ENCODE results near the gene ADAMTS3.

- TF ChIP-seq CREB1 (CRISPR knock-in tag; IDR thresholded peaks at IDR 0.05; ENCODE audit: low read depth) (no peak), CTCF (conservative IDR thresholded peaks at IDR 0.05; ENCODE audit: low read depth in 2 of 2) (no peak), POLR2AphosphoS5 (IDR thresholded peaks at IDR 0.05; ENCODE audit: low read depth) (no peak), EZH2 (IDR thresholded peaks at IDR 0.05; ENCODE audit: low read depth, unreplicated experiment) (no peak), JUNB (IDR thresholded peaks at IDR 0.05; ENCODE audit: unreplicated experiment) (no peak), REST (IDR thresholded peaks at IDR 0.05; ENCODE audit: unreplicated experiment) (no peak), EZH2phosphoT487 (IDR thresholded peaks at IDR 0.05; ENCODE audit: unreplicated experiment) (no peak), ZNF331 (CRISPR knock-in tag; IDR thresholded peaks at IDR 0.05; ENCODE audit: low read depth) (no peak), ZNF114 (CRISPR knock-in tag; IDR thresholded peaks at IDR 0.05) (no peak)
Observed at GRCh38 chr4:72507167-72507566, 61.9 kb downstream of the ADAMTS3 start.
